NCI-H2196 treated with DMSO at 0.1 percent for 48 hours (cell line): ENCODE results near the gene CHN1.
A peak's percentile ranks its signal among the peaks of the same experiment; 100 is the strongest.

Experiments
- DNase-seq: peaks from one replicate; lab custom pipeline; 2025; ENCODE audit not compliant: unreplicated experiment; lab: John Stamatoyannopoulos, UW

CHN1 gene

DNA sequence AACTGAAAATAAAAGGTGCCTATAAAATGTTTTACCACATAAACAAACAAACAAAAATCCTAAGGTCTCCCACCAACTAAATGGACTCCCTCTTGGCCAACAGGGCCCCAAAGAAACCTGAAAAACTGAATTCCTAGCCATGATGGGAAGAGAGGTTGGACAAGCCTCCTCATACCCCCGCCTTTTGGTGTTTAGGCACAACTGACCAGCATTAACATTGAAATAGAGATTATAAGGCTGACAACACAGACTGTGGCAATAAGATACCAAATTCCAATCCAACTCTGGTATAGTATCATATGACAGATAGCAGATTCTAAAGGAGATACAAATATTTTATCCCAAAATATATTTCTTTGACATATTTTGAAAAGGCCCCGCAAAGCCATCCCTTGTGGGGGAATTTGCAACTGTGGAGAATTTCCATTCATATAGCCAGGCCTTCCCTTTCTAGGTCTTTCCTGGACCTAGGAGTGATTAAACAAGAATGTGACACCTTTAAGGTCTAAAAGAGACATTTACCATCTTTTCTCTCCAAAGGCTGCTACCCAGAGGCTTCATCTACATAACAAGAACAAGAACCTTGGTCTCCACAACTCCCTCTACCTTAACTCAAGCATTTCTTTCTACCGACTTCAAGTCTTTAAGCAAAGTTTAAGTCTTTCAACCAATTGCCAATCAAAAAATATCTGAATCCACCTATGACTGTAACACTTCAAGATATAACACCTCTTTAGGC lies 80.0 kb downstream of the CHN1 start:
- no peak for DNase-seq

DNA sequence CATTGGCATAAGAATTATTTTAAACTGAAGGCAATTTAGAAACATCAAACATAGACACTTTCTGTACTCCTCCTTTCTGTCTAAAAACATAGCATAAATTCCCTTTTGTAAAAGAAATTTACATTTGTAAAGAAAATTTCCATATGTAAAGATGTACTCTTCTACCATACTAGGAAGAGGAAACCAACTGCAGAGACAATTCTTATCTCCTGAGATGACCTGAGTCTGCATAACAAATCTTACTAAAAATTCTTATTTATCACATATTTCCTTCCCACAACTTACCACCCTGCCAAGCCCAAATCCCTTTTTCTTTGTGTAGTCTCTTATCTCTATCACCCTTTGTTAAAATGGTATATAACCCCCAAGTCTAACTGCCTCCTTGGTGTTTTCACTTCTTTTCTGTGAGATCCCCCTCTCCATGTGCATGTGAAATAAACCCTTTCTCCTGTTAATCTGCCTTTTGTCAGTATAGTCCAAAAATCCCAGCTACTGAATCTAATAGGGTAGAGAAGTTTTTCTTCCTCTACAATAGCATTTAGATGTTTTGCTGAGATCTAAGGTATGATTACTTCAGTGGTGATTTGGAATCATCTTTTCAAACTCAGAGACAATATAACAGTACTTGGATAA lies 81.0 kb downstream of the CHN1 start:
- no peak for DNase-seq

DNA sequence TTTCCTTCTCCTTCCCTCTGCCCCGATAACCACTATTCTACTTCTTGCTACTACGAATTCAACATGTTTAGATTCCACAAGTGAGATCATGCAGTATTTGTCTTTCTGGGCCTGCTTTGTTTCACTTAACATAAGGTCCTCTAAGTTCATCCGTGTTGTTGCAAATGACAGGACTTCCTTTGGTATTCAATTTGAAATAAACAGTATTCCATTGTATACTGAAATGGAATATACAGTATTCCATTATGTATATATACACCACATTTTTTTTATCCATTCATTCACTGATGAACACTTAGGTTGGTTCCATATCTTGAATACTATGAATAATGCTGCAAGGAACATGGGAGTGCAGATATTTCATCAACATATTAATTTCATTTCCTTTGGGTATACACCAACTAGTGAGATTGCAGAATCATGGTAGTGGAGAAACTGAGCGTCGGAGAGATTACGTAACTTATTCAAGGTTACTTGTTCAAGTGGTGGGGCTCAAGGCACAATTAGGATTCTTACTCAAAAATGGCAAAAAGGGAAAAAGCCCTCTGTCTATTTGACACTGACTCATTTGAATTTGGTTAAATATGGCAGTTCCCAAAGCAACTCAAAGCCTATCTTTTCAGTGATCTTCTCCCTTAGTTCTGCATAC lies 85.1 kb downstream of the CHN1 start:
- DNase-seq, result no peak

DNA sequence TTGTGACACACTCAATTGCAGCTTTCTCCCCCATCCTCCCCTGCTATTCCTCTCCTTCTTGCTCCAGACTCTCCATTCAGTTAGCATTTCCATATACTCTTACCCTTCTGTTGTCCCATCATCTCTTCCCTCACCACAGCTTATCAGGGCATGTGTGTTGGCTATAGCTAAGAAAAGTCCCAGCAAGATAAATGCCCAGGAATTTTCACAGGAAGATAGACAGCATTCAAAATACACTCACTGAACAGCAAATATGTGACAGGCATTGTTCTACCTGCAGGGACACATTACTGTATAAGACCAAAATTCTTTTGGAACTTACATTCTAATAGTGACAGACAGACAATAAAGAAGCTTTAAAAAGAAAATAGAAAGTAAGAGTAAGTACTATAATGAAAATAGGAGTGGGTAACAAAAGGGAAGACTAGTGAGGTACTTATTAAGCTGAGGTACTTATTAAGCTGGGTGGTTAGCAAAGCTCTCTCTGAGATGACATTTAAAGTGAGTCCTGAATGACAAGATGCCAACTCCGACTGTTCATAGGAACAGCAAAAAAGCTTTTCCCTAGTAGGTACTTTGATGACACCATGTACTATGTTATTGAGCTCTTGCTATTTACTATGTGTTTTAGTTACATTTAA lies 86.2 kb downstream of the CHN1 start:
- no peak for DNase-seq

DNA sequence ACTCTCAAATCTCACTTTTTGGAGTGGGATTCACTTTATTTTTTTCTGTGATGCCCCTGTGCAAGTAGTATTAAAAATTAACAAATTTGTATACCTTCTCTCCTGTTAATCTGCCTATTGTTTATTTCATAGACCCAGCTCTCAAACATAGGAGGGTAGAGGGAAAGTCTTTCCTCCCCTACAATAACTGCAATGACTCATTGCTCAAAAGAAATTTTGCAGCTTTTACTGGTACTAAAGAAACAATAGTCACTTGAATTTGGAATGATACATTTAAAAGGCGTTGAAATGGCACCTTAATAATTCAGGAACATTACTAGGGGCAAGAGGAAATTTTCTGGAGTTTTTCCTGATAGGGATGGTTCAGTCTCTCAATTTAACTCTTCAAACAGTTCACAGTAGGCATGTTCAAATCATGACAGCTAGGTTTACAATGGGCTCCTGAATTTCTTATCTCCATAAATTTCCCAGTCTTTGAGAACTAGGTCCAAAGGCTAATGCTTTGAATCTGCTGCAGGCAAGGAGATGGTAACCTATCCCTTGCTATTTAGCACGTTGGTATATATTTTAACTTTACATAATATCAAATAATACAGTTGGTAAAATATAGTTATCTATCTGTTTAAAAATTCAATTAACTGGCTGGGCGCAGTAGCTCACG lies 88.8 kb downstream of the CHN1 start:
- no peak for DNase-seq

DNA sequence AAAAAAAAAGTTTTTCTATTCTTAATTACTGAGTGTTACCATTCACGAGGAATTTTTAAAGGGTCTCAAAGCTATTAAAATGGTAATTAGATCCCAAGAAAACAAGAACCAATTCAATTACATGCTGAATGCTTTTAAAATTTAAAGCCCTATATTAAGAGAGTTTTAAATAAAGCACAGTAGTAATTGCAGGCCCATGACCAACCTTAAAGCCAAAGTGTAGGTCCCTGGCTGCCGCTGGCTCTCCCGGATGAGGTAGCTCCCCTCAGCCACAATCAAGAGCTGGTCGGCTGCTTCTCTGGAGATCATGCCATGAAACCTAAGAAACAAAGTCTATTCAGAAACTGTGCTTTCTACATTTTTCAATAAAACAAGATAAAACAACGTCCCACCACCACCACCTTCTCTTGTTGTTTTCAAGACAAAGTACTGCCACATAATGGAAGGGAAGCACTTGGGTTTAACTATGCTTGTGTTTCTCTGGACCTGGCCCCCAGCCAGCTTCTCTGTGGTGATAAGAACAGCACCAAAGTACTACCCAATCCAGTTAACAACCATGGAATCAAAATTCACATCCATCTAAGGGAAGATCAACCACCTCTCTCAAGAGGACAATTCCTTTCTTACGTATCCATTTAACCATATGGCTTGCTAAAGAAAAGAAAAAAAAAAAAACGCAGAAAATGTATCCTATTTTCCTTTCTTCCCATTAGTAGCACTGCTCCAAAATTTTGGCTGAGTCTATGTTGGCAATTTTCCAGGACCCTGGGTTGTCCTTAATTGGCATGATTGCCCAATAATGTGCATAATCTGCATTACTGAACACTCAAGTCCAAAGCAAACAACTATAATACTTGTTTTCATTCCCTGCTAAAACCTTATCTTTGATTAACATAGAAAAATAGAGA lies 90.1 kb downstream of the CHN1 start:
- DNase-seq, result peak; percentile 16

DNA sequence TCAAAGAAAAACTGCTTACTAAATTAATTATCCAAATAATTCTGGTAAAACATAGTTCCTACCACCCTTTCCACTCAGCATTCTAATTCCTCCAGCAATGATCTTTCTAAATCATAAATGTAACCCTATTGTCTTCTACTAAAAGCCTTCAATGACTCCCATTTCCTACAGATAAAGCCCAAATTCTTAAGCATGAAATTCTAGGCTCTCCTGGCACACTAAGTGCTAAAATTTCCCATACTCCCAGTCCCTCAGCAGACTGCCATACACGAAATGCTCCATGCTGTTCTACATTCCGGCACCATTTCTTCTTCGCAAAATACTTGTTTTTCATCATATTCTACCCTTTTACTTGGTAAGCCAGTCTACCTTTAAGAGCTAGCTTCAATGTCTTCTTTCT lies 96.9 kb downstream of the CHN1 start:
- no peak for DNase-seq

DNA sequence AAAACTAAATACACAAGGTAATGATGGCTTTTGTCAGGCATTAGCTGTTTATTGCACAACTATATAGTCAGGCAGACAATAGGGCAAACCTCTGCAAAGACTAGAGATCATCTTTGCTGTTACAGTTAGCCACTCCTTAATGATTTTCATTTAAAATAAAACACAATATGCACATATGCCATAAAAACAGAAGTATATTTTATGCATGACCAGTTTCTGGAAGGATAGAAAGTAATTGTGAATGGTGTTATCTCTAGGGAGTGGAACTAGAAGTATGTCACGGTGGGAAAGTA lies 102.0 kb downstream of the CHN1 start:
- DNase-seq, result no peak

DNA sequence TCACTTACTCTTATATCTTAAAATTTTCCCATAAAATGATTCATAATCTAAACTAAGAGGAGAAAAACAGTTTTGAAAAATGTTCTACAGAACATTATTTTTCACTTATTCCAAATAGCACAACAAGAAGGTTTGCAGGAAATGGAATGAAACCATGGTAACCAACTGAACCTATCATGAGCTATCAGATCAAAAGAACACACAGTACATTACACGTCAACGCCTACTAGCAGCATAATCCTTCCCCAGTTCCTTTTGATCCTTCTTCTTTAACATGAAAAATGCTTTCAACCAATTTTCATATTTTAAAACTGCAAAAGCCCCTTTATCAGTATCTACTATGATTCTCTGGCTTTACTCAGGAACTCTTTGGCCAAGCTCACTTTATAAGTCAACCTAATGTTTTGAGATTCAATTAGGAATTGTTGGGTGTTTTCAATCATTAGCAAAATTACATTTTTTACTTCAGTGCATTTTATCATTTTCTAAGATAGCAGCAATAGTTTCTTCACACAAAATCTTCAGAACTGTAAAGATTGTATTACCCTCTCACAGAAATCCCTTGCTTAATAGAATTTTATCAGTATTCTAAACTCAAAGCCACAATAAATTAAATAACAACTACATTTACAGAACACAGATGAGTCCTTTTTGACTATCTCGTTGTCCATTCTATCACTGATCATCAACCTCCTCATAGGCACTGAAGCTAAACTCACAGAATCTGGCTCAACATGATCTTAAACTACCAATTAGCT lies 102.5 kb downstream of the CHN1 start:
- no peak for DNase-seq

DNA sequence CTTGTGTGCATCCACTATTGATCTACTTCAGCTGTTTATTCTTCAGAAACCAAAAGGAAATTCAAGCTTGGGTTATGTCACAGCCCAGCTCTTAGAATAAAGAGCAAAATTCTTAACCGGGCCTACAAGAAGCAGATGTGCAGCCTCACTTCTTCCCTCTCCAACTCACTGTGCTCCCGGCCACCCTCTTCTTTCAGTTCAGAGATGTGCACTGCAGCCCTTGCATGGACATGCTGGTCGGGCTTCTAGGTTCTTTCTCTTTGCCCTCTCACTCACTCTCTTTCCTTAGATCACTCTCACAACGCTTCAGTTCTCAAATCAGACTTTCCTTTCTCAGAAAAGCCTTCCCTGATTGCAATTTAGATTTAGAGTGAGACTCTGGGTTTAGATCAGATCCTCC lies 104.1 kb downstream of the CHN1 start:
- DNase-seq, result no peak

DNA sequence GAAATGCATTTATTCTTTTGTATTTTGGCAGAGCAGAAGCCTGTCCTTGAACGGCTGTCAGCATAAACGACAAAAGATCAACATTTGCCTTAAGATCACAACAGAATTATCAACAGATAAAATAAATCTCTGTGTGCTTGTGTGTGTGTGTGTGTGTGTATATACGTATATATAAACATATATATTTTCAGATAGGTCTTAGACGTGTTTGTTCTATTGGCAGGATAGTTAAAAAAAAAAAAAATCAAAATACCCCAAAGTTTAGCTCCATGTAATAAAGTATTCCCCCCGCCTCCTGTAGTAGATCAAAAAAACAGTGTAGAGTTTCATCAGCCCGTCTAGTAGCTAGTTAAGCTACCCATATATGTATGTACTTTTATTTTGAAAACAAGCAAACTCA lies 107.9 kb downstream of the CHN1 start:
- no peak for DNase-seq

DNA sequence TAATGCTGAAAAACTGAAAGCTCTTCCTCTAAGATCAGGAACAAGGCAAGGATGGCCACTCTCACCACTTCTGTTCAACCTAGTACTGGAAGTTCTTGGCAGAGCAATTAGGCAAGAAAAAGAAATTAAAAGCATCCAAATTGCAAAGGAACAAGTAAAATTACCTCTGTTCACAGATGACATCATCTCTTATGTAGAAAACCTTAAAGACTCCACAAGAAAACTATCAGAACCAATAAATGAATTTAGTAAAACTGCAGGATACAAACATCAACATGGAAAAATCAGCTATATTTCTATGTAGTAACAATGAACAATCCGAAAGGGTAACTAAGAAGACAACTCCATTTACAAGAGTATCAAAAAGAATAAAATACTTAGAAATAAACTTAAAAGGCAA lies 112.2 kb downstream of the CHN1 start:
- DNase-seq, result no peak

DNA sequence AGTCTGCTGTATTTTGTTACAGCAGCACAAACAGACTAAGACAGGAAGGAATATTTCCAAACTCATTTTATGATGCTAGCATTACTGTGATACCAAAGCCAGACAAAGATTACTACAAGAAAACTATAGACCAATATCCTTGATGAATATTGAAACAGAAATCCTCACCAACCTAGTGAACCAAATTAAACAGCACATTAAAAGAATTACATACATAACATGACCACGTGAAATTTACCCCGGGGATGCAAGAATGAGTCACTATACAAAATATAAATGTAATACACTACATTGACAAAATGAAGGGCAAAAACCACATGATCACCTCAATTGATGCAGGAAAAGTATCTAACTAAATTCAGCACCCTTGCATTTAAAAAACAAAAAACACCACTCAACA lies 112.6 kb downstream of the CHN1 start:
- DNase-seq, result no peak

DNA sequence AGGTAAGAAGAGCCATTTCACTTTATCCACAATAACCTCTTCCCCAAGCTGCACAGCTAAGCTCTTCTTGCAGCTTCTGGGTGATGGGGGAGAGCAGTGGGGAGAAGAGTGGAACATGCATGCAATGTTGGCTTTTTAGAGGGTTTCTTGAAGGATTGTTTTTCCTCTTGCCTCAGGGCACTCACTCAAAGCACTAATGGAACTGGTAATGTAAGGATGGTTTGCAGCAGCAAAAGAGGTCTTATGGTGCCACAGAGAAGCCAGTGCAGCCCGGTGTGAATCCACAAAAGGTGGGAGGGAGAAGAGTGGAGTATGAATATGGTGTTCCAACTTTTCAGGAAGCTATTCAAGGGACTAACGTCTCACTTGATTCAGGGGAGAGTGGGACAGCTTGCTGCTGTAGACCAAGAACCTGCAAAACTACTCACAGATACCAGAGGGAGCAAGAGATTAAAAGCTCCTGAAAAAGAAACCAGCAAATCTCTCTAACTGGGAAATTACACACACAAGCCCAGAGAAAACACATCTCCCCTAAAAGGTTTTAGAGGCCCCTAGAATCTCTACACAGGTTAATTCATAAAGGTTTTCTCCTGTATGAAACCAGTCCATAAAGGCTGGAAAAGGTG lies 116.4 kb downstream of the CHN1 start:
- no peak for DNase-seq

DNA sequence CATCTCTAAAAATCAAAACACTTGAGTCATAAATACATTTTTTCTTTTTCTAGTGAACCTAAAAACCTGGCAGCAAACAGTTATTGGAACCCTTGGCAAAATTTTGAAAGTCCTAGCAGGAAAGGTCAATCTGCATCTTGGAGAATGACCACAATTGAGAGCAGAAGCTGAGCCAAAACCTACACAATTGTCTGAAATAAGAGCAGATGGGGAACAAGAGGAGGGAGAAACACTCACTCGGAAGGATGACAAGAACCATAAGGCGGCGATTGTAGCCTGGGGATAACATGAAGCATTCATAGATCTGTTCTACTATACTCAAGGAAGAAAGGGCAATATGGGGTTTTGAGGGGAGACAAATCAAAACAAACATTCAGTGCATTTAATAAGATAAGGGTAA lies 117.0 kb downstream of the CHN1 start:
- no peak for DNase-seq

DNA sequence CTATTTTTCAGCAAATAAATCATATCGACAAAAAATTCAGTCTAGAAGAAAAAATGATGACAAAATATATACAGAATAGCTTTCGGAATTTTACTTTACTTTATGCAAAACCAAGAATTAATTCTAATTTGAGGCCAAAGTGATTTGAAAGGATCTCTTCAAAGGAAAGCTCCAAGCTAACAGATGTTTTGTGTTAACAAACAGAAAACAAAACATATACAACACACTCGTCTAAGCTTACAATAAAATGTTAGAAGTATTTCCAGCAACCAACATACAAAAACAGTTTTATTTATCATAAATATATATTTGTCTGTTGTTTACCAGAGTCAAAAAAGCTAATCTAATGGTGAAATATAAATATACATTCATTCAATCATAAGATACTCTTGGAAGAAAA lies 122.8 kb downstream of the CHN1 start:
- DNase-seq, result no peak

DNA sequence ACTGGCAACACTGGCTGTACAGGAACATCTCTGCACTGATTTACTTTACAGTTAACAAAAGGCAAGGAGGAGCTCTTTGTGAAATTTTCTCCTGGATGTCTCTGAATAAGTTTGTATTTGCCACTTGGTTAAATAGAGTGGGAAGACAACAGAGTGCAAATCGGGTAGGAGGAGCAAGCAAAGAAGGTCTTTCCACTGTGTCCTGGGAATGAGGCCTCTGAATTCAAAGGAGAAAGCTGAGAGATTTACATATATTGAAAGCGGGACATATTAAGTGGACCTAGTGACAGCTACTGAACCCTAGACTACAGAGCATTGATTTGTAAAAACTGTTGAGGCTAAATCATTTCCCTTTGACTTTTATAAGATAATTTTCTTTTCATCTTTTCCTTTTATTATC lies 123.5 kb downstream of the CHN1 start:
- no peak for DNase-seq

DNA sequence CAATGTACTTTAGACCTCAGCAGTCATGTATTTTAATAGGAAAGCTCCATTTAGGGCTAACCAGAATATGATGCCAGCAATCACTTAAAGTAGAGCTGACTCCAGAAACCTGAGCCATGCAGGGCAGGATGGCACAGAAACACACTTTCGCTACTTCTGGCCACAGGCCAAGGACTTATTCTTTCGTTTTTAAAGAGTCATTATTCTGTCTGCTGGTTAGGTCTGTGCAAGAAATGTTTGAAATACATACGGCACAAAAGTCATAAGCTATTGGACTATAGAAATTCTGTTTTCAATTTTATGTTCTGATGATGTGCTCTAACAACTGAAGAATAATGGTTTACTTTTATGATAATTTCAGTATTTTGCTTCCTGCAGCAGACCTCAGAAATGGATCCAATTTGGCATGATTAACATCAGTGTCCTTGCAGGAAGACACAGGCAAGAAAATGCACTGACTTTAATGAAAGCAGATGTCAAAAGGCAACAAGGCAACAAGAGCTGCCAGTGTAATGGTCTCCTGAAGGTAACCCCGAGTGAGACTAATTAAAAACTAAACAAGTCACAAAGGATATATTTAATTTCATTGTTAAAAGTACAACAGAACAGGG lies 126.5 kb downstream of the CHN1 start:
- DNase-seq, result peak; percentile 39

DNA sequence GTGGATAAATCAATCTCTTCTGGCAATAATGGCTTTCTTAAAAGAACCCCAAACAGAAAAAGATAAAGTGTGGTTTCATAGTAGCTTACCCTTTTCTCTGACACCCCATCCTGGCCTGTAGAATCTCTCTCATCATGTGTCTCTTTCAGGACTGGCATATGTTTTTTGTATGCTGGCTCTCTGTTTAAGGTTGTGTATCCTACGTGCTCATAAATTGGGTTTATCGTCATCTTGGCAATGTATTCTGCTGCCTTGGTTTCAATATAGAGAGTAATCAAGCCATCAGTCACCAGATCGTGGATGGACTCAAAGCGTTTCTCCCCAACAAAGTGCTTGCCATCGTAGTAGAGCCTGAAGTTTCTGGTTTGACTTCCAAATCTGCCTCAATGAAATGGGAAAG lies 127.4 kb downstream of the CHN1 start:
- DNase-seq, result no peak
